GM12872 (cell line): ENCODE data around the gene ACO1.
A peak's percentile ranks its signal among the peaks of the same experiment; 100 is the strongest.

Experiments
- CTCF ChIP-seq: IDR thresholded peaks from 3 replicates; pipeline ENCODE4 v1.5.1; 2011; ENCODE audit warnings: low read depth, mild to moderate bottlenecking, low read length, moderate library complexity; ENCODE audit not compliant: insufficient read depth

The ACO1 gene

GRCh38 chr9:32423371-32423770, 38.9 kb downstream of the ACO1 start:
- TF ChIP-seq CTCF, result no peak

GRCh38 chr9:32424616-32425015, 40.2 kb downstream of the ACO1 start:
- no peak for TF ChIP-seq CTCF

DNA sequence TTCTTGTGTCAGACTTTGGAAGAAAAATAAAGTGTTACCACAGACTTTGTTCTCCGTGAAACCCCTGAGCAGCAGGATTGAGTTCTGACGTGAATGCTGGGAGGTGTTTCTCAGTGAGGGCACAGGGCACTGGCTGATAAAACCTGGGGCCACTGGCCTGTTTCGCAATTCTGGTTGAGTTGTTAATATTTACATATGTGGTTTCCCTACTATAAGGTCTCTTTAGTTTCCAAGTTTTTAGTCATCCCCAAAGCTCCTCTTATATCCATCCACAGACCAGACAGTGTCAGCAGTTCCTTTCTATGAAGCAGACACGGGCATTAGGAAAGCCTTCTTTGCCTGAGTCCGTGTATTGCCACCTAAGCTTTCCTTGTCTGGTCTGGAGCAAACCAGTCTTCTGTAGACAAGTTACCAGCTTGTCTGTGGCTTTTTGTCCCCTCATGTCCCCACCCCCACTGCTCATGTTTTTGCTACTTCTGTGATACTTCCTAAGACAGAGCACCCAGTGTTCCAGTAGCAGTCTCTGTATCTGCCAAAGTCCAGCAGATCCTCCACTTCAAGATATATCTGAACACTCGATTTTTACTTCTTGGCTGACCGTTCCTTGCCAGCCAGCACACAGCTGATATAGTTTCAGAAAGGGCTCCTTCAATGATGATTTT, 42.0 kb downstream of the ACO1 start:
- no peak for TF ChIP-seq CTCF

- TF ChIP-seq CTCF, result no peak
Observed at GRCh38 chr9:32427111-32427873, 42.8 kb downstream of the ACO1 start.

DNA sequence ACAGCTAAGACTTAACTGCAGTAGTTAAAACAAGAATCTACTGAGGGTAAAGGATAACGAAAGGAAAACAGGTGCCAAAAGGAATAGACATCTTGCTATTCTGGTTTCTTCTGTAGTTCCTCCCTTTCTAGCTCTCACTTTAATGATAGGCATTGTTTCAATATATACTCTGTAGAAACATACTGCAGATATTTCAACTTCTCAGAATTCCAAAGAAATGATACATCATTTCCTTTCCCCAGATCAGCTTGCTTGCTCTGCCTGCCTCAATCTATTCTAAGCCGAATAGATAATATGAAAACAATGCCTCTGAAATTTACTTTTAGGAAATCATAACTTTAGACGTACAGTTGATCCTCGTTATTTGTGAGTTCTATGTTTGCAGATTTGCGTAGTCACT, 46.3 kb downstream of the ACO1 start:
- TF ChIP-seq CTCF, result no peak

- TF ChIP-seq CTCF, result no peak
Observed at GRCh38 chr9:32431196-32431595, 46.8 kb downstream of the ACO1 start.

- TF ChIP-seq CTCF, result peak; percentile 51
Observed at GRCh38 chr9:32431940-32432555, 47.6 kb downstream of the ACO1 start.
